Keratinocyte (primary cell): Measurements from ENCODE around the gene SHISAL2B. TPM values are rescaled to one million over a fixed set of nuclear protein-coding genes. Genes with fewer than 3 reads are reported as not detected.

Experiments
- DNase-seq: peaks from one replicate; pipeline ENCODE4 v3.0.0-alpha.2; 2011; ENCODE audit warnings: low read depth, missing footprints, low spot score
- FAIRE-seq: peaks from 2 replicates; lab custom pipeline; 2011; peaks lifted over from hg19 to GRCh38; lab: Jason Lieb, UNC
- H2AFZ ChIP-seq: 2 replicates; pipeline ENCODE4 v1.6.0; 2012; ENCODE audit warnings: low read length, control low read depth, inconsistent platforms; ENCODE audit not compliant: control insufficient read depth
- H3K27ac ChIP-seq: 2 replicates; pipeline ENCODE4 v1.5.1; 2011; ENCODE audit warnings: low read length; ENCODE audit not compliant: control insufficient read depth, insufficient read depth
- H3K27me3 ChIP-seq: 3 replicates; pipeline ENCODE4 v1.6.0; 2011; ENCODE audit warnings: low read length; ENCODE audit not compliant: control insufficient read depth, insufficient read depth; ENCODE audit errors: extremely low read depth
- H3K36me3 ChIP-seq, 2 experiments: 2 replicates in 1 of 2; 3 replicates in 1 of 2; pipeline ENCODE4 v1.5.1; 2011; ENCODE audit warnings: low read length in 2 of 2, mild to moderate bottlenecking in 1 of 2; ENCODE audit not compliant: control insufficient read depth in 2 of 2, insufficient read depth in 2 of 2; ENCODE audit errors: extremely low read depth in 1 of 2
- H3K4me1 ChIP-seq: 3 replicates; pipeline ENCODE4 v1.5.1; 2011; ENCODE audit warnings: low read length; ENCODE audit not compliant: control insufficient read depth, insufficient read depth; ENCODE audit errors: extremely low read depth
- H3K4me2 ChIP-seq: 3 replicates; pipeline ENCODE4 v1.6.0; 2011; ENCODE audit warnings: low read depth, low read length; ENCODE audit not compliant: control insufficient read depth, insufficient read depth; ENCODE audit errors: extremely low read depth
- H3K4me3 ChIP-seq, 3 experiments: fragments of 200-600 bp in 1 of 3; sonication (generic) in 1 of 3; 2 replicates in 2 of 3; 3 replicates in 1 of 3; pipeline ENCODE4 v1.5.1; 2011 to 2016; ENCODE audit warnings: low read length in 3 of 3, mild to moderate bottlenecking in 3 of 3, control low read depth in 2 of 3, inconsistent platforms in 1 of 3, low read depth in 1 of 3, mixed read lengths in 1 of 3, mixed run types in 1 of 3, moderate library complexity in 1 of 3; ENCODE audit not compliant: control insufficient read depth in 2 of 3, insufficient read depth in 2 of 3; ENCODE audit errors: extremely low read depth in 1 of 3
- H3K79me2 ChIP-seq: 2 replicates; pipeline ENCODE4 v1.6.0; 2012; ENCODE audit warnings: low read length; ENCODE audit not compliant: control insufficient read depth, insufficient read depth
- H3K9ac ChIP-seq: 3 replicates; pipeline ENCODE4 v1.6.0; 2011; ENCODE audit warnings: low read length; ENCODE audit not compliant: control insufficient read depth, insufficient read depth; ENCODE audit errors: extremely low read depth
- H3K9me1 ChIP-seq: 3 replicates; pipeline ENCODE4 v1.6.0; 2011; ENCODE audit warnings: low read length; ENCODE audit not compliant: control insufficient read depth, insufficient read depth; ENCODE audit errors: extremely low read depth
- H3K9me3 ChIP-seq: 2 replicates; pipeline ENCODE4 v1.5.1; 2012; ENCODE audit warnings: low read depth, low read length; ENCODE audit not compliant: control insufficient read depth
- H4K20me1 ChIP-seq: 3 replicates; pipeline ENCODE4 v1.6.0; 2011; ENCODE audit warnings: low read length; ENCODE audit not compliant: control insufficient read depth, insufficient read depth; ENCODE audit errors: extremely low read depth
- EZH2 ChIP-seq: IDR thresholded peaks from one replicate; pipeline ENCODE4 v1.6.1; 2012; ENCODE audit warnings: inconsistent platforms, mild to moderate bottlenecking, low read length, moderate library complexity
- dilution Hi-C: fragments of 300-500 bp; cut with MboI; formaldehyde crosslinking; loops from one replicate; pipeline ENCODE4 v1.7.0; 2020; ENCODE audit warnings: low sequenced_read_pairs; ENCODE audit not compliant: extremely low pct_ligation_motif_present
- polyA plus RNA-seq, 5 experiments: library from polyadenylated mRNA; depleted of rRNA in 3 of 5; stranded (reverse) in 3 of 5; stranded (forward) in 1 of 5; unstranded in 1 of 5; fragments of >200 nt; gene quantifications; 1 replicate in 1 of 5; 2 replicates in 3 of 5; 3 replicates in 1 of 5; pipeline versions ENCODE4 v1.2.1 to v1.2.3, GENCODE V29; 2011 to 2012; ENCODE audit warnings: missing spikeins in 2 of 5, low read depth in 1 of 5, low replicate concordance in 1 of 5
- TF ChIP-seq, protein P1 (sequence below), 3 experiments: IDR thresholded peaks in 1 of 3; conservative IDR thresholded peaks in 1 of 3; optimal IDR thresholded peaks in 1 of 3; 2 replicates in 2 of 3; 3 replicates in 1 of 3; pipeline versions ENCODE3 to v1.5.1; 2011; ENCODE audit warnings: low read length in 3 of 3, mild to moderate bottlenecking in 3 of 3, moderate library complexity in 2 of 3, control low read depth in 1 of 3, inconsistent platforms in 1 of 3; ENCODE audit not compliant: insufficient read depth in 2 of 3; ENCODE audit errors: extremely low read depth in 1 of 3

The SHISAL2B gene
- polyA plus RNA-seq, 1 donor (not counting 4 experiments of a cell fraction or from before 2014, with no cell fraction given) = not detected

DNA sequence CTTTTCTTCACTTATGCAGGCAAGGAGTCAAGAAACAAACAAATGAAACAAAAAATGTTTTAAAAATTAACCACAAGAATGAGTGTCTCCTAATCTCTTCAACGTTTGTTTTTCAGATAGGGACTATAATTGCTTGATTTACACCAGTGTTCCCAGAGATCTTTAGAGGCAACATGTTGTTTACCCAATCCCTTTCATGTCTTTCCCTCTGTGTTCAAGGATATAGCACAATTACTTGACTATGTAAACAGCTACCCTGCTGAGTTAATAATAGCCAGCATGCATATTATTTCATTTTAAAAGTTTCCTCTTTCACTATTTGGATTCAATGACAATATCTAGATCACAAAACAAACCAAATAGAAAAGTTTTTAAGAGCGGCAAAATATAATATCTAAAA lies 25.1 kb upstream of the SHISAL2B start:
- no peak for TF ChIP-seq EZH2
- TF ChIP-seq, protein P1, sequence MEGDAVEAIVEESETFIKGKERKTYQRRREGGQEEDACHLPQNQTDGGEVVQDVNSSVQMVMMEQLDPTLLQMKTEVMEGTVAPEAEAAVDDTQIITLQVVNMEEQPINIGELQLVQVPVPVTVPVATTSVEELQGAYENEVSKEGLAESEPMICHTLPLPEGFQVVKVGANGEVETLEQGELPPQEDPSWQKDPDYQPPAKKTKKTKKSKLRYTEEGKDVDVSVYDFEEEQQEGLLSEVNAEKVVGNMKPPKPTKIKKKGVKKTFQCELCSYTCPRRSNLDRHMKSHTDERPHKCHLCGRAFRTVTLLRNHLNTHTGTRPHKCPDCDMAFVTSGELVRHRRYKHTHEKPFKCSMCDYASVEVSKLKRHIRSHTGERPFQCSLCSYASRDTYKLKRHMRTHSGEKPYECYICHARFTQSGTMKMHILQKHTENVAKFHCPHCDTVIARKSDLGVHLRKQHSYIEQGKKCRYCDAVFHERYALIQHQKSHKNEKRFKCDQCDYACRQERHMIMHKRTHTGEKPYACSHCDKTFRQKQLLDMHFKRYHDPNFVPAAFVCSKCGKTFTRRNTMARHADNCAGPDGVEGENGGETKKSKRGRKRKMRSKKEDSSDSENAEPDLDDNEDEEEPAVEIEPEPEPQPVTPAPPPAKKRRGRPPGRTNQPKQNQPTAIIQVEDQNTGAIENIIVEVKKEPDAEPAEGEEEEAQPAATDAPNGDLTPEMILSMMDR (optimal IDR thresholded peaks at IDR 0.05 in 1 of 3, IDR thresholded peaks at IDR 0.05 in 1 of 3, conservative IDR thresholded peaks at IDR 0.05 in 1 of 3; ENCODE audit: extremely low read depth in 1 of 3, insufficient read depth in 2 of 3, low read length in 3 of 3) = no peak
- no peaks in the 10 kb centered on the region for H3K9me3 ChIP-seq
- H3K9ac ChIP-seq = no peak overlapping the region
- no peak overlapping the region for H3K27ac ChIP-seq
- H3K4me2 ChIP-seq = no peak overlapping the region
- no peaks in the 10 kb centered on the region for H3K4me1 ChIP-seq
- H3K4me3 ChIP-seq = no peak overlapping the region
- dilution Hi-C loops = no loop called here
- no peaks in the 10 kb centered on the region for H3K9me1 ChIP-seq
- H2AFZ ChIP-seq = no peak overlapping the region
- peaks cover 9% of the 10 kb centered on the region for H3K27me3 ChIP-seq
- DNase-seq = no peak
- H3K36me3 ChIP-seq = no peaks in the 10 kb centered on the region
- H4K20me1 ChIP-seq = no peaks in the 10 kb centered on the region
- no peak for FAIRE-seq
- no peaks in the 10 kb centered on the region for H3K79me2 ChIP-seq

- Histone ChIP-seq H3K27ac (no peak overlapping the region), H3K36me3 (no peaks in the 10 kb centered on the region), H3K4me3 (no peak overlapping the region), H3K27me3 (peaks cover 5% of the 10 kb centered on the region), H3K9me3 (no peaks in the 10 kb centered on the region), H2AFZ (no peak overlapping the region), H3K79me2 (no peaks in the 10 kb centered on the region), H3K4me1 (no peaks in the 10 kb centered on the region), H3K4me2 (no peak overlapping the region), H3K9ac (no peak overlapping the region), H4K20me1 (no peaks in the 10 kb centered on the region), H3K9me1 (no peaks in the 10 kb centered on the region)
- DNase-seq (no peak), FAIRE-seq (no peak)
- TF ChIP-seq, protein P1 (optimal IDR thresholded peaks at IDR 0.05 in 1 of 3, IDR thresholded peaks at IDR 0.05 in 1 of 3, conservative IDR thresholded peaks at IDR 0.05 in 1 of 3; ENCODE audit: extremely low read depth in 1 of 3, insufficient read depth in 2 of 3, low read length in 3 of 3) = no peak
- no peak for TF ChIP-seq EZH2
- dilution Hi-C loops = no loop called here
Observed at GRCh38 chr5:64666078-64666477, 24.2 kb upstream of the SHISAL2B start.
